AG04450 (cell line): ENCODE measurements around the gene CYSTM1. TPM values are rescaled to one million over a fixed set of nuclear protein-coding genes. Genes with fewer than 3 reads are reported as not detected.

Experiments used
- CTCF ChIA-PET: fragments of 300-600, 350-600 bp; formaldehyde crosslinking; extraction: SDS; loops from one replicate; lab custom pipeline; 2022; ENCODE audit warnings: antibody characterized with exemption, inconsistent platforms; lab: Charles Lee
- POLR2A ChIA-PET: fragments of 350-600 bp; formaldehyde crosslinking; extraction: SDS; loops from one replicate; lab custom pipeline; 2021; ENCODE audit warnings: antibody characterized with exemption, inconsistent platforms; lab: Yijun Ruan, JAX
- DNase-seq: peaks from one replicate; pipeline ENCODE4 v3.0.0-alpha.2; 2011; ENCODE audit warnings: low read depth, low spot score
- H3K27ac ChIP-seq: one replicate; pipeline ENCODE4 v1.5.1; 2012; ENCODE audit warnings: low read depth, low read length, control low read depth
- H3K27me3 ChIP-seq: one replicate; pipeline ENCODE4 v1.6.0; 2012; ENCODE audit warnings: low read length; ENCODE audit not compliant: control insufficient read depth, insufficient read depth
- H3K4me3 ChIP-seq: 2 replicates; pipeline ENCODE4 v1.5.1; 2011; ENCODE audit warnings: mild to moderate bottlenecking, low read depth, low read length, control low read depth
- H3K9me3 ChIP-seq: 2 replicates; pipeline ENCODE4 v1.5.1; 2012; ENCODE audit warnings: low read length; ENCODE audit not compliant: control insufficient read depth, insufficient read depth
- CTCF ChIP-seq: IDR thresholded peaks from 2 replicates; pipeline ENCODE4 v1.5.1; 2011; ENCODE audit warnings: low read depth, low read length, control low read depth, inconsistent platforms
- polyA plus RNA-seq: library from polyadenylated mRNA; depleted of rRNA; stranded (reverse); fragments of >200 nt; gene quantifications from 2 replicates; pipeline ENCODE4 v1.2.3, GENCODE V29; 2011

The CYSTM1 gene
- polyA plus RNA-seq, 1 experiment, result 13.1 TPM

DNA sequence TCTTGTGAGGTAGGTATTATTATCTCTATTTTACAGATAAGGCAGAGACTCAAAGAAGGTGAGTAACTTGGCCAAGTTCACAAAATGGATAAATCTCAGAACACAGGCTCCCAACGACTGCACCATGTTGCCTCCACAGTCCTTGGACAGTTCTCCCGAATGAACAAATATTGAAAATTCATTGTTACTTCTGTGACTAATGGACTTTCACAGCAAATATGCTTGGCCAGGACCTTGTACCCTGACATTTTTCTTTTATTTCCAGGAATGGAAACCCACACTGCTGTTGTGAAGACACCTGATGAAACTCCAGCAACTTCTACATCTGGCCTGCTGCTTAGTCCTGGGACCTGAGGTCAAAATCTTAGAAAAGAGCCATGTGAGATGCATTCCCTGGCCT is 2.5 kb upstream of the CYSTM1 start:
- CTCF ChIA-PET, result no interaction called here
- no peaks in the 10 kb centered on the region for H3K27me3 ChIP-seq

DNA sequence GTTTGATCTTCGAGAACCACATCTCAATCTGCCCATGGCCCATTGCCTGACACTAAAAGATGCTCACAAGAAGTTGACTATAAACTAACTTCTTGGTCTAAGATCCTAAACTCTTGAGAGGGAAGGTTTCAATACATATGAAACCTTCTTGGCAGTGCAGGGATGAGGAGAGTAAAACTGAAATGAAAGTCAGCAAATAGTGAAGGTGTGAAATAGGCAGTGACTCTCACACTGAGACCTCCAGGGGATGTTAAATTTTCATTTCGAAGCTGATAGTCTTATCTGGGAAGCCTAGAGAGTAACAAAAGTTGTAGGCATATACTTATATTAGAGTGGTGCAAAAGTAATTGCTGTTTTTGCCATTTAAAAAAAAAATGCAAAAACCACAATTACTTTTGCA is 974 bp upstream of the CYSTM1 start:
- POLR2A ChIA-PET, result interaction anchor here (0.7 kb wide), 1 partner anchor 20 kb away, joined by 7 read pairs; no protein-coding TSS in a partner anchor
- Histone ChIP-seq H3K4me3 (no peak overlapping the region), H3K9me3 (no peaks in the 10 kb centered on the region; the same call in 1 of the 2 replicates), H3K27me3 (no peaks in the 10 kb centered on the region), H3K27ac (no peak overlapping the region)
- no peak for TF ChIP-seq CTCF
- CTCF ChIA-PET, result interaction anchor here (0.6 to 1.0 kb wide), 2 partner anchors 185 to 384 kb away, joined by 3 to 4 read pairs; no protein-coding TSS in a partner anchor
- DNase-seq, result no peak

More for the DNA sequence above, 2.5 kb upstream of the CYSTM1 start:
- POLR2A ChIA-PET, result no interaction called here
- TF ChIP-seq CTCF, result no peak
- H3K4me3 ChIP-seq, result no peak overlapping the region
- no peak for DNase-seq
- H3K27ac ChIP-seq, result no peak overlapping the region
- H3K9me3 ChIP-seq, result no peaks in the 10 kb centered on the region; the same call in 1 of the 2 replicates

DNA sequence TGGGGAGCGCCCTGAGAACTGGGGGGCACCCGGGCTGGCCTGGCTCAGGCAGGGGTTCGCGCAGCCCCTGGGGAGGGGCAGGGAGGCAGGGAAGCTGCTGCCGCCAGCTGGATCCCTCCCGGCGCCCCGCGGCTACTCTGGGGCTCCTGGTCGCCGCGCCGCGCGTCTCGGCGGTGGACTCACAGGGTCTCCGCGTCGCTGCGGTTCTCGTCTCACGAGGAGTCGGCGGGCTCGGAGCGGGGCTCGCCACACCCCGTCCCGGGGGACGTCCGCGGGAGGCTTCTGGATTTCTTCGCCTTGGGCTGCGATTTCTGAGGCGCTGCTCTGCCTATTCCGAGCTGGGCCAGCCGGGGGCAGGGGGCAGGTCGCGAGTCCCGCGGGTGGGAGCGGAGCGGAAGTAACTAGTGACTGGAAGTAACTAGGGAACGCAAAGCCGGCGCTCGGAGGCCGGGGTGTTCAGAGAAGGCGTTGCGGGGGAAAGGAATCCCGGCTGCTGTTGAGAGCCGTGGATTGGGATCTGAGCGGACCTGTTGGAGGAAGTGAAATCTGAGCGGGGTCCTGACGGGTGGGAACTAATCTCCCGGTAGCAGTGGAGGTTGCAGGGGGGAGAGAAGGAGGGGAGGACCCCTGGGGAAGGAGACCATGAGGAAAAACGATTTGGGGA is 511 bp downstream of the CYSTM1 start:
- no peaks in the 10 kb centered on the region; the same call in 1 of the 2 replicates for H3K9me3 ChIP-seq
- peak overlapping the region; percentile 73 for H3K27ac ChIP-seq
- CTCF ChIA-PET, result no interaction called here
- POLR2A ChIA-PET, result interaction anchor here (0.6 to 1.1 kb wide), 2 partner anchors 52 to 171 kb away, joined by 3 read pairs; partner anchors contain the start of gene HBEGF
- H3K4me3 ChIP-seq, result peak overlapping the region; percentile 80
- H3K27me3 ChIP-seq, result no peaks in the 10 kb centered on the region
- peak; percentile 36 for TF ChIP-seq CTCF
- DNase-seq, result no peak

- POLR2A ChIA-PET, result no interaction called here
- no peak for TF ChIP-seq CTCF
- no peaks in the 10 kb centered on the region; the same call in 1 of the 2 replicates for H3K9me3 ChIP-seq
- CTCF ChIA-PET, result interaction anchor here (3.3 kb wide), 1 partner anchor 31 kb away, joined by 13 read pairs; no protein-coding TSS in a partner anchor
- H3K27ac ChIP-seq, result peak overlapping the region; percentile 73
- no peaks in the 10 kb centered on the region for H3K27me3 ChIP-seq
- no peak for DNase-seq
- peak overlapping the region; percentile 80 for H3K4me3 ChIP-seq
Observed at GRCh38 chr5:140176031-140176387, 1.0 kb downstream of the CYSTM1 start.

DNA sequence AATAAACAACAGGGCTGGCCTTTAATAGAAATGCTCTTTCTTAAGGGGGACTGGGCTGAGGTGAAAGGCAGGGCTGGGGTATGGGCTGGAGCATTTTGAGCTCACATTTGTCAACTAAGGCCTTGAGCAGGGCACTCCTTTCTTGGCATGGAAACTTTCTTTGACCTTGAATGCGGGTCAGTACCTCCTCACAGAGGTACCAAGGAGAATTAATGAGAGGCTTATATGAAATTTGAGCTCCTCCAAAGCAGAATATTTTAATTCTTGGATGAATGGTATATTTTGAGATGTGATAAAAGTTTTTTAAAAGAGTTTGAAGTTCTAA is 3.1 kb downstream of the CYSTM1 start:
- POLR2A ChIA-PET, result interaction anchor here (0.6 to 0.7 kb wide), 2 partner anchors 9 to 152 kb away, joined by 5 to 15 read pairs; no protein-coding TSS in a partner anchor
- CTCF ChIA-PET, result interaction anchor here (0.7 to 3.3 kb wide), 6 partner anchors 25 to 180 kb away, joined by 3 to 13 read pairs (median 8); no protein-coding TSS in a partner anchor
- H3K27me3 ChIP-seq, result no peaks in the 10 kb centered on the region
- DNase-seq, result no peak
- H3K27ac ChIP-seq, result no peak overlapping the region
- TF ChIP-seq CTCF, result no peak
- H3K4me3 ChIP-seq, result no peak overlapping the region
- H3K9me3 ChIP-seq, result no peaks in the 10 kb centered on the region; the same call in 1 of the 2 replicates
